LNCAP (cell line): Measurements from ENCODE around the gene DIRAS1.

Experiments used
- TF ChIP-seq, protein P1 (sequence below): fragments of 450-650 bp; IDR thresholded peaks from 2 replicates; pipeline ENCODE4 v1.5.1; 2017; ENCODE audit warnings: mild to moderate bottlenecking

DIRAS1 gene, protein sequence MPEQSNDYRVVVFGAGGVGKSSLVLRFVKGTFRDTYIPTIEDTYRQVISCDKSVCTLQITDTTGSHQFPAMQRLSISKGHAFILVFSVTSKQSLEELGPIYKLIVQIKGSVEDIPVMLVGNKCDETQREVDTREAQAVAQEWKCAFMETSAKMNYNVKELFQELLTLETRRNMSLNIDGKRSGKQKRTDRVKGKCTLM

DNA sequence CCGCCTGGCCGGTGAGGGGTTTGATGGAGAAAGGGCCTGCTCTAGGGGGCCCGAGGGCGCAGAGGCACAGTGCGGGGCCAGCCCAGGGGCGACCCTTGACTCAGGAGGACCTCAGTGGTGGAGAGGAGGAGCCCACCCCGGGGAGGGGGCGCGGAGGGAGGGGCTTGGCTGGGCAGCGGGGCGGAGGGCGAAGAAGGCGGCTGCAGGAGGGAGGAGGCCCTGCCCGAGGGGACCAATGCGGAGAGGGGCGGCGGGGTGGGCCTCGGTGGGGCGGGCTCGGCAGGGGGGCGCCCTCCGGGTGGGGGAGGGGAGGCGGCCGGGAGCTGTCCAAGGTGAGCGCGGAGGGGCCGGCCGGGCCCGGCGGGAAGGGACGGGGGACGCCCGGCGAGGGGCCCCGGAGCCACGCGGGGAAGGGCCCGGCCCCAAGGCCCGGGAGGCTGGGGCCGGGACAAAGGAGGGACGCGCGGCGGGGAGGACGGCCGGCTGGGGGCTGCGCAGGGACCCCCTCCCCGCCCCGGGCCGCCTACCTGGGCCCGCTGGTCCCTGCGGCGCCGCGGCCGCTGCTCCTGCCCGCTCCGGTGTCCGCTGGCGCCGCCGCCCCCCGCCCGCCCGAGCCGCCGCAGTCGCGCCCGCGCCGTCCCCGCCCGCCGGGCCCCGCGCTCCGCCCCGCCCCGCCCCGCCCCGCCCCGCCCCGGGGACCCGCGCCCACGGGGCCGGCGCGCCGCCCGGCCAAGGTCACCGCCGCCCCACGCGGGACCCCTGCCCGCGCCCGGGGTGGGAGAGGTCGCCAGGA, at the start of gene DIRAS1:
DIRAS1 (minus strand) TSS at position 596 of the 793 bp plus-strand sequence. CDS start 3,566 bp downstream, outside the sequence.
- TF ChIP-seq, protein P1, sequence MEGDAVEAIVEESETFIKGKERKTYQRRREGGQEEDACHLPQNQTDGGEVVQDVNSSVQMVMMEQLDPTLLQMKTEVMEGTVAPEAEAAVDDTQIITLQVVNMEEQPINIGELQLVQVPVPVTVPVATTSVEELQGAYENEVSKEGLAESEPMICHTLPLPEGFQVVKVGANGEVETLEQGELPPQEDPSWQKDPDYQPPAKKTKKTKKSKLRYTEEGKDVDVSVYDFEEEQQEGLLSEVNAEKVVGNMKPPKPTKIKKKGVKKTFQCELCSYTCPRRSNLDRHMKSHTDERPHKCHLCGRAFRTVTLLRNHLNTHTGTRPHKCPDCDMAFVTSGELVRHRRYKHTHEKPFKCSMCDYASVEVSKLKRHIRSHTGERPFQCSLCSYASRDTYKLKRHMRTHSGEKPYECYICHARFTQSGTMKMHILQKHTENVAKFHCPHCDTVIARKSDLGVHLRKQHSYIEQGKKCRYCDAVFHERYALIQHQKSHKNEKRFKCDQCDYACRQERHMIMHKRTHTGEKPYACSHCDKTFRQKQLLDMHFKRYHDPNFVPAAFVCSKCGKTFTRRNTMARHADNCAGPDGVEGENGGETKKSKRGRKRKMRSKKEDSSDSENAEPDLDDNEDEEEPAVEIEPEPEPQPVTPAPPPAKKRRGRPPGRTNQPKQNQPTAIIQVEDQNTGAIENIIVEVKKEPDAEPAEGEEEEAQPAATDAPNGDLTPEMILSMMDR, result no peak

DNA sequence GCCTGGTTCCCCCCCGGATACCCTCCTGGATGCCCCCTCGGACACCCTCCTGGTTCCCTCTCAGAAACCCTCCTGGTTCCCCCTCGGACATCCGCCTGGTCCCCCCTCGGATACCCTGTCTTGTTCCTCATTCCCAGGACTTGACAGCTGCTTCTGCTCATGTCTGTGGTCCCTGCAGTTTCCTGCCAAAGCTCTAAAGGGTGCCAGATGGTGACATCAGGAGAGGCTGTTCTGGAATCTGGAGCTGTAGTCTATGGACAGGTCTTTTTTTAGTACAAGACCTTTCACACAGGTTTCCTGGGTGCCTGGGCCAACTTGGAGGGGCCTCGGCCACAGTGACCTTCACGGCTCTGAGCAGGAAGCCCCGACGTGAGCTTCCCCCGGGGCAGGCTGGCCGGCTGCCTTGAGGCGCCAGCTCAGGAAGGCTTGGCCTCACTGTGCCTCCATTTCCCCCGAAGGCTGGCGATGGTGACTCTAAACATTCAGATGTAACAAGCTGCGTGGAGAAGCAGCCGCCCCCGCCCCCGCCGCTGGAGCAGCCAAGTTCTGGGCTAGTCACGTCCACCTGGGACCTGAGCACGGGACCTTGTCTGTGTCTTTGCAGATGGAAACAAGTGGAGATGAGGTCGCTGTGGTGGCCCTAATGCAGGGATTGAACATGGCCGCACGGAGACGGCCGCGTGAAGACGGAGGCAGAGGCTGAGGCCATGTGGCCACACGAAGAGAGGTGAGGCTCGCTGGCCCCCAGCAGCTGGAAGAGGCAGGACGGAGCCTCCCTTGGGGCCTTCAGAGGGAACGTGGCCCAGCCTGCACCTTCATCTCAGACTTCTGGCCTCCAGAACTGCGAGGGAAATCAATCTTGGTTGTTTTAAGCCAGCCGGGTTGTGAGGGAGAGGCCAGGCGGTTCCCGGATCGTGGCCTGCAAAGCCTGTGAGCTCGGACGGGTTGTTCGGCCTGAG, 49.2 kb upstream of the DIRAS1 start:
- TF ChIP-seq, protein P1, result no peak

DNA sequence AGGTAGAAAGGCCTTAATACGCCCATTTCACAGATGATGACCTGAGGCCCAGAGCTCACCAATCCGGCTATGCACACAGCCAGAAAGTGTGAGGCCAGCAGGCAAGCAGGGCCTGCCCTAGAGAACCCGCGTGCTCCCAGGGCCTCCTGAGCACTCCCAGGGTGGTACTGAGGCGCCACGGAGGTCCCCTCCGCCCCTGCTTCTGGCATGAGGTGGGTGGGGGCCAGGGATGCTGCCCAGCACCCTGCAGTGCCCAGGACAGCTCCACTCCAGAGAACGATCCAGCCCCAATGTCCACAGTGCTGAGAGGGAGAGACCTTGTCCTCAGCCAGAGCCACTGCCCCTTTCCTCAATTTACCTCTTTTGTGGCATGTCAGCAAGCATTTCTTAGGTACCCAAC, 48.0 kb upstream of the DIRAS1 start:
- TF ChIP-seq, protein P1, result no peak

DNA sequence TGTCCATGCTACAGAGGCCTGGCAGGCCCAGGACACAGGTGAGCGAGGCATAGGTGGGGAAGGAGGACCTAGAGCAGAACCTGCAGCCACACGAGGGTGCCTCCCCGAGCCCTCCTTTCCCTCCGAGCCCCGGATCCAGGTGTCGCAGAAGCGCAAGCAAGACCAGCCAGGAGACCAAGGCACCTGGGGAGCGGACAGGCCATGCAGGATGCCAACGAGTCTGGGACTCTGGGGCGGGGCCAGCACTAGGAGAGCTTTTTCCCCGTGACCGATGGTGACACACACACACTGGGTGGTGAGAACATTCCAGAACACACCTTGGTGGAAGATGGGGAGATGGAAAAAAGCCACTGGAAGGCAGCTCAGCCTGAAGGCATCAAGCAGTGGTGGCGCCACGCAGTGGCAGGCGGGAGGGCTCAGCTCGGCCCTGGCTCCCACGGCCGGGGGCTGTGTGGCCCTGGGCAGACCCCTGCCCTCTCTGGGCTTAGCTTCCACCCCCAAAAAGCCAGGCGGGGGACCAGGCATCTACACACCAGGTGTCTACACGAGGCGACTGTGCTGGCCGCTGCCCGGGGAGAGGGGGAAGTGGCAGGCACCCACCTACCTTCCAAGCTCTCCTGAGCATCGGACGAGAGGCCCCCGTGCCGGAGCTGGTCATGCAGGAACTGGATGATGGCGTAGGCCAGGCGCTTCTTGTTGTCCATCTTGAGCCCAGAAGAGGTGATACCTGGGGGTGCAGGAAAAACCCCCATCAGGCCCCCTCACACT, 47.4 kb upstream of the DIRAS1 start:
- TF ChIP-seq, protein P1, result no peak

DNA sequence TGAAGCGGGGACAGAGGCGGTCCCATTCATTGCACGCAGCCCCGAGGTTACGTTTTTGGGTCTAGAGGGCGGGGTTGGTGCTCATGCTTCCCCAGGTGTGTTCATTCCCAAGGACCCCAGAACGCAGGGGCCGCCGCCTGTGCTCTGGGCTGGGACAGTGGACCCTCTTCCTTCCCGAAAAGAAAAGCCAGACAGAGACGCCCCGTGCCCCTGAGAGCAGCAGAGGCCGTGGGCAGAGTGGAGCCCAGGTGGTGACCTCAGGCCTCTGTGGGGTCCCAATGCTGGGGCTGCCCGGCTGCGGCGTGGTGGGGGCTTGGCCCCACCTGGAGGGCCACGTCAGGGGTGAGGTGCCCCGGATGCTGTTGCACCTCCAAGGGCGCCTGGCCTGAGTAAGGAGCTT, 46.5 kb upstream of the DIRAS1 start:
- TF ChIP-seq, protein P1, result no peak

DNA sequence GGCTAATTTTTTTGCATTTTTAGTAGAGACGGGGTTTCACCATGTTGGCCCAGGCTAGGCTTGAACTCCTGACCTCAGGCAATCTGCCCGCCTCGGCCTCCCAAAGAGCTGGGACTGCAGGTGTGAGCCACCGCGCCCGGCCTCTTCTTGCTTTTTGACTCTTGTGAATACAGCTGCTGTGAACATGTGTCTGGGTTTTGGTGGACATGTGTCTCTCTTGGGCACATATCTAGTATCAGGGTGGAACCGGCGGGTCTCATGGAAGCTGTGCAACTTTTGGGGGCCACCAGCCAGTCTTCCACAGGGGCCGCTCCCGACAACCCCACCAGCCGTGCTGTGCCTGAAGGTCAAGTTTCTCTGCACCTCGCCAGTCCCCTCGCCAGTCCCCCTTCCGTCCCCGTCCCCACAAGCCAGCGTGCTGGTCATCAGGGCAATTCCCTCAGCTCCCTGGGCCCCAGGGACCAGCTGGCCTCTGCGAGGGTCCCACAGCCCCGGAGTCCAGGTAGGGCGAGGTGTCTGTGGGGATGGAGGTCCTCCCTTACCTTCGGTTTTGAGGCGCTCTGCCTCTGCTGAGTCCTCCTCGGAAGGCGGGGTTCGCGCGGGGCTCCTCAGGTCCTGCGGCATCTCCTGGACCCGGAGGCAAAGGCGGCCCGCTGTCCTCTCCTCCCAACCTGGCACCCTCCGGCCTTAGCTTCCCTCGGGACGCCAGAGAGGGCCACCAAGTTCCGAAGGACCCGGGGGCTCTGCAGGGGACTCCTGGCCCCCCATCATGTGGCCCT, 45.6 kb upstream of the DIRAS1 start:
- TF ChIP-seq, protein P1, result no peak
